H1 (cell line): Measurements from ENCODE around the gene SELENOV.

Experiments
- ATF2 ChIP-seq: IDR thresholded peaks from 2 replicates; pipeline ENCODE4 v1.6.1; 2012; ENCODE audit warnings: low read length, inconsistent platforms
- BRCA1 ChIP-seq: IDR thresholded peaks from 2 replicates; pipeline ENCODE4 v1.6.1; 2012; ENCODE audit warnings: low read depth, low read length, improper control_type of control experiment
- CEBPB ChIP-seq: IDR thresholded peaks from 2 replicates; pipeline ENCODE4 v1.6.1; 2012; ENCODE audit warnings: low read depth, low read length
- CTCF ChIP-seq, 3 experiments: IDR thresholded peaks; 1 replicate in 2 of 3; 2 replicates in 1 of 3; pipeline versions ENCODE4 v1.5.1 to v1.6.1; 2011; ENCODE audit warnings: low read length in 3 of 3, mild to moderate bottlenecking in 3 of 3, inconsistent platforms in 2 of 3, low read depth in 1 of 3, moderate library complexity in 1 of 3; ENCODE audit not compliant: insufficient read depth in 1 of 3; ENCODE audit errors: control extremely low read depth in 1 of 3
- EP300 ChIP-seq, 2 experiments: IDR thresholded peaks; 1 replicate in 1 of 2; 2 replicates in 1 of 2; pipeline ENCODE4 v1.6.1; 2011 to 2012; ENCODE audit warnings: low read depth in 2 of 2, low read length in 2 of 2, mild to moderate bottlenecking in 2 of 2, borderline replicate concordance in 1 of 2, inconsistent platforms in 1 of 2, moderate library complexity in 1 of 2
- GABPA ChIP-seq: IDR thresholded peaks from 2 replicates; pipeline ENCODE4 v1.6.1; 2011; ENCODE audit warnings: mild to moderate bottlenecking, low read length, moderate library complexity, borderline replicate concordance; ENCODE audit not compliant: insufficient read depth
- JUND ChIP-seq: IDR thresholded peaks from 2 replicates; pipeline ENCODE4 v1.6.1; 2011; ENCODE audit warnings: mild to moderate bottlenecking, improper control_type of control experiment, low read length
- RAD21 ChIP-seq, 2 experiments: IDR thresholded peaks in 1 of 2; conservative IDR thresholded peaks in 1 of 2; 2 replicates each; pipeline ENCODE4 v1.6.1; 2011; ENCODE audit warnings: low read depth in 2 of 2, low read length in 2 of 2, improper control_type of control experiment in 1 of 2, inconsistent platforms in 1 of 2, mild to moderate bottlenecking in 1 of 2, moderate library complexity in 1 of 2
- SP2 ChIP-seq: IDR thresholded peaks from 2 replicates; pipeline ENCODE4 v1.6.1; 2012; ENCODE audit warnings: mild to moderate bottlenecking, low read length, inconsistent platforms
- TAF1 ChIP-seq: IDR thresholded peaks from 2 replicates; pipeline ENCODE4 v1.6.1; 2011; ENCODE audit warnings: mild to moderate bottlenecking, low read depth, low read length
- TAF7 ChIP-seq: optimal IDR thresholded peaks from 2 replicates; pipeline ENCODE3; 2011; ENCODE audit warnings: low read depth, mild to moderate bottlenecking, inconsistent platforms, low read length, moderate library complexity, borderline replicate concordance
- YY1 ChIP-seq: IDR thresholded peaks from 2 replicates; pipeline ENCODE4 v1.6.1; 2011; ENCODE audit warnings: low read depth, mild to moderate bottlenecking, low read length
- TF ChIP-seq, protein P1 (sequence below): IDR thresholded peaks from 2 replicates; pipeline ENCODE4 v1.6.1; 2012; ENCODE audit warnings: inconsistent platforms

GRCh38 chr19:39532233-39533002, 17.5 kb downstream of the SELENOV start, which contains the start of gene EID2B:
- TF ChIP-seq RAD21 (IDR thresholded peaks at IDR 0.05 in 1 of 2, conservative IDR thresholded peaks at IDR 0.05 in 1 of 2; ENCODE audit: low read depth in 2 of 2, low read length in 2 of 2) (peak; percentile 97 to 99), CTCF (IDR thresholded peaks at IDR 0.05; ENCODE audit: control extremely low read depth in 1 of 3, insufficient read depth in 1 of 3, low read depth in 1 of 3, low read length in 3 of 3) (peak; percentile 94 to 99 (median 99)), YY1 (peak; percentile 78), EP300 (IDR thresholded peaks at IDR 0.05; ENCODE audit: borderline replicate concordance in 1 of 2, low read depth in 2 of 2, low read length in 2 of 2) (no peak), ATF2 (no peak; the same call in 1 of the 2 replicates), JUND (0 out of 2 replicates have a peak, but pooled peaks have one; percentile 15), CEBPB (no peak), GABPA (peak; percentile 57; the same call in 1 of the 2 replicates), TAF7 (no peak), TAF1 (no peak), SP2 (no peak), BRCA1 (no peak)
- TF ChIP-seq, protein P1, sequence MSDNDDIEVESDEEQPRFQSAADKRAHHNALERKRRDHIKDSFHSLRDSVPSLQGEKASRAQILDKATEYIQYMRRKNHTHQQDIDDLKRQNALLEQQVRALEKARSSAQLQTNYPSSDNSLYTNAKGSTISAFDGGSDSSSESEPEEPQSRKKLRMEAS = peak; percentile 46; the same call in 1 of the 2 replicates
